Motor neuron (in vitro differentiated cells): ENCODE results near the gene RNU1-2. TPM values are rescaled to one million over a fixed set of nuclear protein-coding genes. Genes with fewer than 3 reads are reported as not detected.
"Not testable (repeated sequence)": the region's sequence is repeated elsewhere in the genome, so short reads cannot be mapped to it uniquely, and the experiment has no call there.

Experiments used
- ATAC-seq, 8 experiments: fragments of 200-7000 bp; cut with Tn5 transposase; replicated peaks in 6 of 8; 2 replicates each; pipeline ENCODE4 v1.8.0; 2021; ENCODE audit warnings: mild to moderate bottlenecking in 8 of 8, moderate library complexity in 8 of 8
- H3K27ac ChIP-seq, 2 donors: fragments of 250-450 bp; sonication (Bioruptor Pico); 2 replicates each; pipeline ENCODE4 v1.9.0; 2021; ENCODE audit warnings: antibody characterized with exemption in 2 of 2, mild to moderate bottlenecking in 2 of 2, moderate library complexity in 1 of 2
- H3K4me1 ChIP-seq, 2 donors: fragments of 250-450 bp; sonication (Bioruptor Pico); replicated peaks in 1 of 2; 2 replicates each; pipeline ENCODE4 v1.6.1; 2021; ENCODE audit warnings: antibody characterized with exemption in 2 of 2, mild to moderate bottlenecking in 2 of 2, moderate library complexity in 1 of 2
- H3K4me3 ChIP-seq, 5 donors: fragments of 250-450 bp; sonication (Bioruptor Pico); 2 replicates each; pipeline ENCODE4 v1.9.0; 2021; ENCODE audit warnings: antibody characterized with exemption in 5 of 5, mild to moderate bottlenecking in 5 of 5, moderate library complexity in 4 of 5
- WGBS, 10 experiments: fragments of 450-650 bp; shearing (Covaris generic); methylation state at CpG; one replicate each; pipeline ENCODE4 v1.0.0; 2022; 5-methylcytosine and 5-hydroxymethylcytosine counted together
- in situ Hi-C, 9 experiments: fragments of 400-800 bp; cut with MboI; loops; one replicate each; pipeline ENCODE4 v1.15.0; 2021; ENCODE audit warnings: low sequenced_read_pairs in 9 of 9, low pct_unique_long_range_greater_than_20kb in 2 of 9; ENCODE audit not compliant: unreplicated experiment in 9 of 9
- total RNA-seq, 8 experiments: library from RNA; unstranded; fragments of 300-600 nt; gene quantifications; 2 replicates each; pipeline versions ENCODE4 v1.2.3 to v1.2.4, GENCODE V29; 2022

The RNU1-2 gene
- total RNA-seq, 8 experiments from 2014 or later = 10,501 to 35,099 (median 17,750) TPM

DNA sequence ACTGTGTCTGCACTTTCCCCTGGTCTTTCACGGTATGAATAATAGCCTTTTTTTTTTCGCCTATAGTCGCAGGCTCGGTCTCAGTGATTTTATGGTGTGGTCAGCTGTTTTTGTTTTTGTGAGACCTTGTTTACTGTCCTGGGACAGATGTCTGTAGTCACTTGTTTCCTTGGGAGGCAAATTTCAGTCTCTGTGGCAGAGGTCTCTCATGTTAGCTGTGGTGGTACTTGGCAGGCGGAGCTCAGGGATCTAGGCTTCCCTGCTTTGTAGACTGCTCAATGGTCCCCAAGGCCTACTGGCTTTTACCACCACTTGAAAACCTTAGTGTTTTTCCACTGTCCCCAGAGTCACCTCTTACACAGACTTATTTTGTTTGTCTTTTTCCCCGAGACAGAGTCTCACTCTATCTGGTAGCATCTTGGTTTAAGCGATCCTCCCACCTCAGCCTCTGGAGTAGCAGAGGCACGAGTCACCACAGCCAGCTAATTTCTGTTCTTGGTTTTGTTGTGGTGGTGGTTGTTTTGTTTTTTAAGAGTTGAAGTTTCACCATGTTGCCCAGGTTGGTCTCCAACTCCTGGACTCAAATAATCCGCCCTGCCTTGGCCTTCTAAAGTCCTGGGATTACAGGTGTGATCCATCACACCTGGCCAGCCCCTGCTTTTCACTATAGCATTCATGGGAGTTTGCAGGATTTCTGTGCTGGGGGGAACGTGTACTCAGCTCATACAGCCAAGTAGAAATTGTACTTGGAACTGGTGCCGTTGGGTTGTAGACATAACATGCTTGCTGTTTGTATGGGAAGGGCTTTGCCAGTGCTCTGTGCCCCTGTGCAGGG lies 10.3 kb downstream of the RNU1-2 start:
- H3K27ac ChIP-seq = peak overlapping the region; percentile 69 to 75
- peaks cover 17 to 22% of the 10 kb centered on the region in 2 donors for H3K4me1 ChIP-seq
- no peak overlapping the region for H3K4me3 ChIP-seq
- in situ Hi-C loops = no loop called here
- 55 to 100% (median 69%) methylated on average over 1 to 11 of the region's 11 CpGs for WGBS, 10 experiments
- ATAC-seq = no peak

DNA sequence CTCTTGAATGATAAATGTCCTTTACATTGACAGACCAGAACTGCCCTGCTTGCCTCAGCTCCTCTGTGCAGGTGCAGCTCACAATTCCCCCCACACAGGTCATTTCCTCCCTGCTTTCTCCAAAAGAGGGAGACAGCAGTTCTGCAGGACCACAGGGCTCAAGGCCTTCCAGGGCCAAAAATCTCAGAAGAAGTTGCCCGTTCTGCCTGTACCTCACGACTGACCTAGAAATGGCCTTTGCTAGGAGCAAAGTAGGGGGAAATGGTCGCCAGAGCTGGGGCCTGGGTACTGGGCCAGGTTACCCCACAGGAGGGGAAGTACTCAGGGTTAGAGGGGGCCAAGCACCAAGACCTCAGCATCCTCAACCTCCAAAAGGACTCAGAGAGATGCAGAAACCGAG lies 11.1 kb downstream of the RNU1-2 start:
- WGBS, 10 experiments = 80 to 100% (median 90%) methylated on average over 1 to 4 of the region's 4 CpGs; no CpG with 5 or more reads in 2 of the 10 experiments
- Histone ChIP-seq H3K27ac (no peak overlapping the region), H3K4me1 (peaks cover 17 to 22% of the 10 kb centered on the region in 2 donors), H3K4me3 (no peak overlapping the region)
- no peak for ATAC-seq
- in situ Hi-C loops = no loop called here

- H3K4me1 ChIP-seq = peaks cover 17 to 25% of the 10 kb centered on the region in 2 donors
- H3K27ac ChIP-seq = no peak overlapping the region
- ATAC-seq = no peak
- in situ Hi-C loops = no loop called here
- WGBS, 10 experiments = 61 to 94% (median 82%) methylated on average over 3 to 15 of the region's 15 CpGs; no CpG with 5 or more reads in 1 of the 10 experiments
- H3K4me3 ChIP-seq = no peak overlapping the region
Measured at GRCh38 chr1:16907870-16908758, 12.3 kb downstream of the RNU1-2 start.

DNA sequence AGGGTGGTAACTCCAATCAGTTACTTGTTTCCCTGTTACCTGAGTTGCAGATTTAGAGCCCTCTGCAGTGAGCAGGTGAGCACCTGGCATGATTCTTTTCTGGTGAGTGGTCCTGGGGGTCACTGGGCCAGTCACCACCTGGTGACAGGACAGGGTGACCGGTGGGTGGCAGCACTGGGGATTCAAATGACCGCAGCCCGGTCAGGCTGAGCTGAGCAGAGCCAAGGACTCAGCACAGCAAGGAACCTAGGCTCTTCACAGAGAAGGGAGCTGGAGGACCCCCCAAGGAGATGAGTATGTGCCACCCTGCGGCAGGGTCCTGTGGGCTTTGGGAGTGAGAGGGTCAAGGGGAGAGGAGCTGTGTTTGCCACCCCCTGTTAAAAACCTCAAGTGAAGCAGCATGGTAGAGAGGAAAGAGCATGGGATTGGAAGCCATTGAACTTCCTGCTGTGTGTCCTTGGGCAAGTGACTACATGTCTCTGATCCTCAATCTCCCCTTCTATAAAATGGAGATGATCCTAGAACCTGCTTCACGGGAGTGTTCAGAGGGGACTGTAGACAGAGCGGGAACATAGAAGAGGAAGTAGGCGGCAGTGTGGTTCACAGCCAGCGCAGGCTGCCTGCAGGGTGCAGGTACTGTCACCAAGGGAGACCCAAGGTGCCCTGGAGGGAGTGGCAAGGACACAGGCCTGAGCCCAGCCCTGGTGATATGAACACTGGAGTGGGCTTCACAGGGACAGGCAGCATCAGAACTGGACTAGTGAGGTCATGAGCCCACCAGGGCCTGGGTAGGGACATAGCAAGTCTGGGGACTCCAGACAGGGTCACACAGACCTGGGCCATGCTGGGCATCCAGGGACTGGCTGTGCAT lies 16.3 kb downstream of the RNU1-2 start:
- ATAC-seq, in situ Hi-C loops, H3K27ac ChIP-seq, H3K4me3 ChIP-seq: not testable (repeated sequence)
- peaks cover 6 to 17% of the 10 kb centered on the region in 2 donors for H3K4me1 ChIP-seq
- 20 to 96% (median 85%) methylated on average over 1 to 5 of the region's 8 CpGs; no CpG with 5 or more reads in 1 of the 10 experiments for WGBS, 10 experiments

- WGBS, 10 experiments = 75 to 91% (median 82%) methylated on average over 1 to 4 of the region's 8 CpGs; no CpG with 5 or more reads in 5 of the 10 experiments
- H3K4me3 ChIP-seq, H3K27ac ChIP-seq, in situ Hi-C loops, ATAC-seq: not testable (repeated sequence)
- H3K4me1 ChIP-seq = peaks cover 6 to 17% of the 10 kb centered on the region in 2 donors
Measured at GRCh38 chr1:16912742-16913141, 17.0 kb downstream of the RNU1-2 start.

- Histone ChIP-seq H3K27ac (peak overlapping the region; percentile 63 to 69), H3K4me3 (peak overlapping the region; percentile 34 to 58 (median 40)), H3K4me1 (peaks cover 6 to 17% of the 10 kb centered on the region in 2 donors)
- in situ Hi-C loops = no loop called here
- WGBS, 10 experiments = 44 to 96% (median 66%) methylated on average over 6 to 36 of the region's 36 CpGs
- no peak for ATAC-seq
Measured at GRCh38 chr1:16913181-16913832, 17.5 kb downstream of the RNU1-2 start.

- ATAC-seq = peak; percentile 86 to 93 (median 91)
- Histone ChIP-seq H3K4me1 (peaks cover 6 to 17% of the 10 kb centered on the region in 2 donors), H3K4me3 (peak overlapping the region; percentile 34 to 58 (median 40)), H3K27ac (peak overlapping the region; percentile 76 to 88)
- in situ Hi-C loops = no loop called here
- 0 to 6% (median 1%) methylated on average over 1 to 17 of the region's 109 CpGs; no CpG with 5 or more reads in 6 of the 10 experiments for WGBS, 10 experiments
Measured at GRCh38 chr1:16913833-16914662, 18.3 kb downstream of the RNU1-2 start.

- H3K4me3 ChIP-seq, in situ Hi-C loops, ATAC-seq: not testable (repeated sequence)
- H3K4me1 ChIP-seq = peaks cover 6 to 17% of the 10 kb centered on the region in 2 donors
- 58 to 89% (median 79%) methylated on average over 4 to 14 of the region's 15 CpGs; no CpG with 5 or more reads in 4 of the 10 experiments for WGBS, 10 experiments
- peak overlapping the region in 1 of 2 donors; percentile 45 for H3K27ac ChIP-seq
Measured at GRCh38 chr1:16914928-16915626, 19.3 kb downstream of the RNU1-2 start.

- Histone ChIP-seq H3K4me1 (peaks cover 6 to 17% of the 10 kb centered on the region in 2 donors), H3K27ac (no peak overlapping the region), H3K4me3 (no peak overlapping the region)
- in situ Hi-C loops = no loop called here
- ATAC-seq = no peak
- WGBS, 10 experiments = 52 to 100% (median 75%) methylated on average over 1 to 4 of the region's 4 CpGs; no CpG with 5 or more reads in 3 of the 10 experiments
Measured at GRCh38 chr1:16915627-16915973, 19.8 kb downstream of the RNU1-2 start.

DNA sequence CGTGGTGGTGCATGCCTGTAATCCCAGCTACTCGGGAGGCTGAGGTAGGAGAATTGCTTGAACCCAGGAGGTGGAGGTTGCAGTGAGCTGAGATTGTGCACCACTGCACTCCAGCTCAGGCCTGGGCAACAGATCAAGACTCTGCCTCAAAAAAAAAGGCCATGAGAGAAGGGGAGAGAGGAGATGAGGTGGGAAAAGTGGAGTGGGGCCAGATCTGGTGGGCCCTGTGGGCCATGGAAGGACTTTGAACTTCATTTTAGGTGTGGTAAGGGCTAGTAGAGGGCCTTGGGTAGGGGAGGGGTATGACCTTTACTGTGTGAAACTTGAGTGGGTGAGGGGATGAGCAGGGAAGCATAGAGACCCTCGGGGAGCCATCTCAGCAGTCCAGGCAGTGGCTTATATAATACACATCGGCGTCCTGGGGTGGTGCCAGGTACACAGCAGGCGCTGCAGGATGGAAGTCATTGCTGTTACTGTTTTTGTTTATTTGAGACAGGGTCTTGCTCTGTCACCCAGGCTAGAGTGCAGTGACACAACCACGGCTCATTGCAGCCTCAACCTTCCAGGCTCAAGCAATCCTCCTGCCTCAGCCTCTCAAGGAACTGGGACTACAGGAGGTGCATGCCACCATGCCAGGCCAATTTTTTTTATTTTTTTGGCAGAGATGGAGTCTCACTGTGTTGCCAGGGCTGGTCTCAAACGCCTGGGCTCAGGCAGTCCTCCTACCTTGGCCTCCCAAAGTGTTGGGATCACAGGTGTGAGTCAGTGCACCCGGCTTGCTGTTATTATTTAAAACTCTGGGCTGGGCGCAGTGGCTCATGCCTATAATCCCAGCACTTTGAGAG lies 20.5 kb downstream of the RNU1-2 start:
- WGBS, 10 experiments = 0 to 91% (median 69%) methylated on average over 1 to 10 of the region's 10 CpGs; no CpG with 5 or more reads in 3 of the 10 experiments
- ATAC-seq = not testable (repeated sequence)

More for the DNA sequence above, 20.5 kb downstream of the RNU1-2 start:
- peaks cover 8 to 19% of the 10 kb centered on the region in 2 donors for H3K4me1 ChIP-seq
- H3K4me3 ChIP-seq, in situ Hi-C loops, H3K27ac ChIP-seq: not testable (repeated sequence)
